Stimulated activated CD4-positive, alpha-beta T cell treated with anti-CD3 and anti-CD28 coated beads, Interleukin-1b, Interleukin-23, amount 100 ng/mL, for 48 hours (primary cell): ENCODE measurements around the gene IGF1.

Source experiments
- DNase-seq: peaks from one replicate; pipeline ENCODE4 v3.0.0-alpha.2; 2020

The IGF1 gene

GRCh38 chr12:102425109-102426039 is 55.0 kb downstream of the IGF1 start:
- no peak for DNase-seq

GRCh38 chr12:102423462-102423861 is 56.9 kb downstream of the IGF1 start:
- no peak for DNase-seq

- DNase-seq, result no peak
These were observed 58.4 kb downstream of the IGF1 start for GRCh38 chr12:102421802-102422583.

- DNase-seq, result no peak
These were observed 61.1 kb downstream of the IGF1 start for GRCh38 chr12:102419094-102419764.

- DNase-seq, result no peak
These were observed 63.3 kb downstream of the IGF1 start for GRCh38 chr12:102417055-102417454.

- DNase-seq, result no peak
These were observed 64.8 kb downstream of the IGF1 start for GRCh38 chr12:102415515-102415914.

GRCh38 chr12:102413396-102413795 is 67.0 kb downstream of the IGF1 start:
- no peak for DNase-seq

GRCh38 chr12:102410511-102410910 is 69.9 kb downstream of the IGF1 start:
- no peak for DNase-seq

- no peak for DNase-seq
These were observed 71.7 kb downstream of the IGF1 start for GRCh38 chr12:102408487-102409297.

GRCh38 chr12:102407776-102408486 is 72.4 kb downstream of the IGF1 start:
- DNase-seq, result no peak

GRCh38 chr12:102406033-102406584 is 74.3 kb downstream of the IGF1 start:
- no peak for DNase-seq

GRCh38 chr12:102401087-102401486 is 79.3 kb downstream of the IGF1 start:
- DNase-seq, result no peak

- no peak for DNase-seq
These were observed 80.7 kb downstream of the IGF1 start for GRCh38 chr12:102399653-102400052.

GRCh38 chr12:102396276-102396675 is 84.1 kb downstream of the IGF1 start:
- no peak for DNase-seq

- no peak for DNase-seq
These were observed 86.2 kb downstream of the IGF1 start for GRCh38 chr12:102394200-102394599.

- no peak for DNase-seq
These were observed 90.3 kb downstream of the IGF1 start for GRCh38 chr12:102390068-102390467.

GRCh38 chr12:102388469-102388868 is 91.9 kb downstream of the IGF1 start:
- no peak for DNase-seq

- no peak for DNase-seq
These were observed 95.0 kb downstream of the IGF1 start for GRCh38 chr12:102385343-102385742.

GRCh38 chr12:102379346-102380162 is 100.8 kb downstream of the IGF1 start:
- no peak for DNase-seq

- no peak for DNase-seq
These were observed 103.6 kb downstream of the IGF1 start for GRCh38 chr12:102376781-102377180.
